Smooth muscle cell of the umbilical artery (primary cell): ENCODE measurements around the gene RDH5. TPM values are rescaled to one million over a fixed set of nuclear protein-coding genes. Genes with fewer than 3 reads are reported as not detected.

Experiments
- total RNA-seq: library from RNA; depleted of rRNA; stranded (reverse); fragments of >200 nt; gene quantifications from 2 replicates; pipeline ENCODE4 v1.2.3, GENCODE V29; 2014

Gene RDH5, protein sequence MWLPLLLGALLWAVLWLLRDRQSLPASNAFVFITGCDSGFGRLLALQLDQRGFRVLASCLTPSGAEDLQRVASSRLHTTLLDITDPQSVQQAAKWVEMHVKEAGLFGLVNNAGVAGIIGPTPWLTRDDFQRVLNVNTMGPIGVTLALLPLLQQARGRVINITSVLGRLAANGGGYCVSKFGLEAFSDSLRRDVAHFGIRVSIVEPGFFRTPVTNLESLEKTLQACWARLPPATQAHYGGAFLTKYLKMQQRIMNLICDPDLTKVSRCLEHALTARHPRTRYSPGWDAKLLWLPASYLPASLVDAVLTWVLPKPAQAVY
- total RNA-seq = 3.3 and 12.2 TPM in 2 replicates

DNA sequence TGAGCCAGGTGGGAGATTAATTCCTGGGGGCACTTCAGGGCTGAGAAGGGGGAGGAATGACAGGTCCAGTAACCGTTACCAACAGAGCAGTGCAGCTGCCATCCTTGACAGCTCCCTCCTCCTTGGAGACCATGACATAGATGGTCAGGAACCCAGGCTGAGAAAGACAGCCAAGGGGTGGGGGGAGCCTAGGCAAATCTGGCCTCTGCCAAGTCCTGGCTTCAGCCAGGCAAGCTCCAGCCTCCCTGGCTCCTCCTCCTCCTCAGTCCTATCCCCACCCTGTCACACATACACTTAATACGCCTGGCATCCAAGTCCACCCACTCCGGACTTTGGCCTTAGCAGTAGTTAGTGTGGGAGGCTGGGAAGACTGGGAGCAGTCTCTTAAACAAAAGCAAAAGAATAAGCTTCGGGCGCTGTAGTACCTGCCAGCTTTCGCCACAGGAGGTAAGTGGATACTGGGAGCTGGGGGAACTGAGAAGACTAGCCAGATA lies at the start of gene RDH5:
RDH5 (plus strand) TSS at position 323 of the 494 bp plus-strand sequence. CDS start 792 bp downstream, outside the sequence.

DNA sequence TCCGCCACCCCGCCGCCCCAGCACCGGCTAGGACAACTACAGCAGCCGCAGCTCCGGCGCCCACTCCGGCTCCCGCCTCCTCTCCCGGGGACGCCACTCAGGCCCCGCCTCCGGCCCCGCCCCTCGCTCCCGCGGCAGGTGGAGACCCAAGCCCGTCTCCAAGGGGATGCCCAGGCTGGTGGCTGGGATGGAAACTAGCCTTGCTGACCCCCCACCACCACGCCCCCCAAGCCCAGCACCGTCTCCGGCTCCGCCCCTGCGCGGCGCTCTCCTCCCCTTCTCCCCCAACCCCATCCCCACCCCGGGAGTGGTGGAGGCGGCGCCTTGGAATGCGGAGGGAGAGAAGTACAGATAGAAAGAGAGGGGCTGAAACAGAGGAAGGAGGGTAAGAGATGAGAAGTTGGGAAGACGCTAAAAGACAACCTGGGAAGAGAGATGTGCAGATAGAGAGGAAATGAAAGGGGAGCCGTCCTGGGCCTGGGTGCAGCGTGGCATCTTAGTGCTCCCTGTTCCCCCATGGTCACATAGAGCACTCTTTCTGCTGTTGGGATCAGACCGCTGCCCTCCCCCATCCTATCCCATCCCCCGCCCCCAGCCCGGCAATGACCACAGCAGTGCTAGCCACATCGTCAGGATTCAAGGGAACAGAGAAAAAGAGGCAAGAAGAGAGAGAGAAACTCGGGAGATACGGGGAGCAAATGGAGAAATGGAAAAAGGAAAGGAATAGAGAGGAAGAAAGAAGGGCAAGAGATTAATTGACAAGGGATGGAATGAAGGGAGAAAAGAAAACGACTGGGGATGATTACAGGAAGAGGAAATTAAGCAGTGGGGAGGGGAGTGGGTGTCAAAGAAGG lies 12.1 kb upstream of the RDH5 start, which contains the start of gene ITGA7:
ITGA7 (minus strand) TSS at position 64 of the 854 bp plus-strand sequence. CDS start 222 bp downstream, outside the sequence.

DNA sequence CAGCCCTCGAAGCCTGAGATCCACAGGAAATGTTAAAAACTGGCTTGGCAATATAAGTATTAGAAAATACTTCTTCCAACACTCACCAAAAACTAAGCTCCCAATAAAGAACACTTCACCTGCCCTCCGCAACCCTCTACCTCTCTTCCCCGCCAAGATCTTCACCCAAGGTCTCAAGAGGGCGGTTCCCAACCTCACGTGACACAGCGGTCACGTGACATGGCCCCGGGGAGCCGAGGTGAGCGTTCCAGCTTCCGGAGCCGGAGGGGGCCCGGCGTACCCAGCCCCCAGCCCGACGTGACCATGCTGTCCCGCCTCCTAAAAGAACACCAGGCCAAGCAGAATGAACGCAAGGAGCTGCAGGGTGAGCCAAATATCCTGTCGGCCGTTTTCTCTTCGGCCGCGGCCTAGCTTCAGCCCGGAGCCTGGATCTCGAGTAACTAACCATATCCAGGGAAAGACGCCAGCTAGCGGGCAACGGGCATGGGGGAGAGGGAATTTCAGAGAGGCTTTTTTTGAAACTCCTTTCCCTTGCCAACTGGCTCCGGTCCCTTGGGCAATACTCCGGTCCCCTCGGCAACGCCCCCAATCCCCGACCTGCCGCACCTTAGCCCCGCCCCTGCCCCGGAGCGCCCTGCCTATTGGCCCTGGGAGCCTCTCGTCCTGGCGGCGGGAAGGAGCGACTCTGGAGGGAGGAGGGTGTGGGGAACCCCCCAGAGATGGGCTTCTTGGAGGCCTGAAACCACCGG lies 4.2 kb upstream of the RDH5 start, which contains the start of gene BLOC1S1:
BLOC1S1 (plus strand) TSS at position 214 of the 749 bp plus-strand sequence; CDS start at position 220, 6 bp downstream.

DNA sequence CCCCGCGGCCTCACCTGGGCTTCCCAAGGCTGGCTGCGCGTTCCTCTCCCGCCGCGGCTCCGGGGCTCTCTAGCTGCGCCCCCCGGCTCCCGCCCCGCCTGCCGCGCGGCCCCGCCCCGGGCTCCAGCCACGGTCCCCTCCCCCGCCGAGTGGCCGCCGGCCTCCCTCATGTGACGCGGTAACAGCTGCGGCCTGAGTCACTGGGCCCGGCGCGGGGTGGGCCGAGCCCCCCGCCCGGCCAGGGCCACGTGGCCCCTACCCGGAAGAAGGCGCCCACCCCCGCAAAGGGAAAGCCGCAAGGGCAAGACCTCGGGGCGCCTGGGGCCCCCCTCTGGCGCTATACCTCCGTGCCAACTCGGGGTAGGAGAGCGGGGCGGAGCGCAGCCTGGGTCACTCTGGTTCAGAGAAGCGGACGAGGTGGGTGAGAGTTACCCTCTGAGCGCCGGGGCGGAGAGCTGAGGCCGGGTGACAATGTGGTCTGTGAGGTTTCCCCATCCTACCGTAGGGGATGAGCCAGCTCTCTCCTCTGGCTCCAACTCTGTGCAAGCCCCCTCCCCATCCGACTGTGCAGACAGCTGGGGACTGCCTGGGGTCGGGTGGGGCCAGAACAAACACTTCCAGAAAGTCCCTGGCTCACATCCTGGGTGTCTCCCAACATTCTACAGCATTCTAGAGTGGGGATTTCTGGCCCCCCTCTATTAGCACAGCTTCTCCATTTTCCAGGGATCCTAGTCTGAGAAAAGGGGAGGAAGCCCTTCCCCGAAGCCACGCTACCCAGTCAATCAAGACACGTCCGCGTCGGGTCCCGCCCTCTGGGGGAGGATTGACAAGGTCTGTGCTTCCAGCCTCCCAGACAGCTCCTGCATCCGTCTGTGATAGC lies 9.0 kb downstream of the RDH5 start, which contains the start of gene CD63:
CD63 (minus strand) TSS at position 71 of the 880 bp plus-strand sequence. CDS start 668 bp downstream, outside the sequence.

DNA sequence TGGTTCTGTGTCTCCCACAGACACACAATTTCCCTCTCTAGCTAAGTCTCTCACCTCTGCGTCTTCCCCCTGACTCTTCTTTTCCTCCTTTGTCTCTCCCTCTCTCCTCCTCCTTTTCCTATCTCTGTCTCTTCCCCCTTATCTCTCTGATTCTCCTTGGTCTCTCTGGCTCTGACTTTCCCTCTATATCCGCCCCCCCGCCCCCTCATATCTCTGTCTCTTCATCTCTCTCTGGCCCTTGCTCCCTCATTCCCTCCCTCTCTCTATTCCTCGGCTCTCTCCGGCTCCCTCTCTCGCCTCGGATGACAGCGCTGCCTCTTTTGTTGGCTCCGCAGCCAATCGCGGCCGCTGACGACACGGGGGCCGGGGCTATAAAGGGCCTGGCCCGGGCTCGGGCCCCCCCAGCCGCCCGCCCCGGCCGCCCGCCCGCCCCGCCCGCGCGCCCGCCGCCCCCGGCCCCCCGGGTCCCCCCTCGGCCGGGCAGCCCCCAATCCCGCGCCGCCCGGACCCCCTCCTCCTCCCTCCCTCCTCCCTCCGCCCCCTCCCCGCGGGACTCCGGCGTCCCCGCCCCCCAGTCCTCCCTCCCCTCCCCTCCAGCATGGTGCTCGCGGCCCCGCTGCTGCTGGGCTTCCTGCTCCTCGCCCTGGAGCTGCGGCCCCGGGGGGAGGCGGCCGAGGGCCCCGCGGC lies 22.7 kb downstream of the RDH5 start, which contains the start of gene GDF11:
GDF11 (plus strand) TSS at position 404 of the 687 bp plus-strand sequence; CDS start at position 599, 195 bp downstream.

Other genes with a start within 250 kb of the RDH5 start
- gene OR6C68, start 228.0 kb upstream of the RDH5 start, total RNA-seq = not detected in 2 replicates
- not detected in 2 replicates for gene OR6C4, start 170.8 kb upstream of the RDH5 start, total RNA-seq
- gene OR2AP1, start 147.9 kb upstream of the RDH5 start, total RNA-seq = not detected in 2 replicates
- not detected in 2 replicates for gene OR10P1, start 83.5 kb upstream of the RDH5 start, total RNA-seq
- gene ITGA7, start 12.5 kb upstream of the RDH5 start, total RNA-seq = 1.8 and 23.6 TPM in 2 replicates
- gene BLOC1S1, start 4.3 kb upstream of the RDH5 start, total RNA-seq = 51.2 and 82.0 TPM in 2 replicates
- 1,176 and 2,201 TPM in 2 replicates for gene CD63, start 8.6 kb downstream of the RDH5 start, total RNA-seq
- 4.8 and 14.8 TPM in 2 replicates for gene GDF11, start 22.7 kb downstream of the RDH5 start, total RNA-seq
- 56.7 and 69.2 TPM in 2 replicates for gene SARNP, start 97.3 kb downstream of the RDH5 start, total RNA-seq
- gene ORMDL2, start 97.6 kb downstream of the RDH5 start, total RNA-seq = 16.1 and 19.9 TPM in 2 replicates
- gene DNAJC14, start 109.2 kb downstream of the RDH5 start, total RNA-seq = 53.1 and 64.4 TPM in 2 replicates
- gene MMP19, start 122.5 kb downstream of the RDH5 start, total RNA-seq = 5.6 and 7.4 TPM in 2 replicates
- gene PYM1, start 207.5 kb downstream of the RDH5 start, total RNA-seq = 22.5 and 24.1 TPM in 2 replicates
- gene DGKA, start 210.8 kb downstream of the RDH5 start, total RNA-seq = 45.1 and 84.2 TPM in 2 replicates
- gene PMEL, start 245.6 kb downstream of the RDH5 start, total RNA-seq = 1.1 TPM in 1 of 2 replicates, not detected in the other
- gene CDK2, start 246.4 kb downstream of the RDH5 start, total RNA-seq = 6.2 and 13.4 TPM in 2 replicates